GM21515 (cell line): ENCODE data around the gene PRKG2.

Experiments used
- ATAC-seq: cut with Tn5 transposase; IDR thresholded peaks from one replicate; pipeline ENCODE4 v1.9.1; 2021; ENCODE audit not compliant: unreplicated experiment

Gene PRKG2

DNA sequence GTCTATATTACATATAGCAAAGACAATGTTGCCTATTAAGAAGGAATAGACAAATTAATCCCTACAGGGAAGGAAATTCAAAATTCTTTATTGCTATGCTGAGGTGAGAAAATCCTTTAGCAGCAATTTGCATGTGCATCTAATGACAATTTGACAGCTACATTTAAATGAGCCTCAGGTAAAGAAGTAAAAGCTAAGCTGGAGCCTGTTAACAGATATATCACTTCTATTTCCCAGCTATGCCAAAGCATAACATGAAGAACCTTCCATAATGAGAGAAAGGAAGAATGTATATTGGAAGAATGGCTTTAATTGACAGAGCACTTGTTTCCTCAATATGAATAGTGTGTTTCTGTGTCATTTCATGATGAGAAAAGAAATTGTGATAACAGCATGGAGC is 112.9 kb downstream of the PRKG2 start:
- no peak for ATAC-seq

DNA sequence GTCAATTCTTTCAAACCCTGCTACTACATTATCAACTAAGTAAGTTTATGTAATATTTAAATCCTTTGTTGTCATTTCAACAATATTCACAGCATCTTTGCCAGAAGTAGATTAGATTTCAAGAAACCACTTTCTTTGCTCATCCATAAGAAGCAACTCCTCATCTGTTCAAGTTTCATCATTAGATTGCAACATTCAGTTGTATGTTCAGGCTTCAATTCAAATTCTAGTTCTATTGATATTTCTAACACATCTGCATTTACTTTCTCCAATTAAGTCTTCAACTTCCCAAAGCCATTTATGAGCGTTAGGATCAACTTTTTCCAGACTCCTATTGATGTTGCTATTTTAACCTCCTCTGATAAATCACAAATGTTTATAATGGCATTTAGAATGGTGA is 118.5 kb downstream of the PRKG2 start:
- ATAC-seq, result no peak

DNA sequence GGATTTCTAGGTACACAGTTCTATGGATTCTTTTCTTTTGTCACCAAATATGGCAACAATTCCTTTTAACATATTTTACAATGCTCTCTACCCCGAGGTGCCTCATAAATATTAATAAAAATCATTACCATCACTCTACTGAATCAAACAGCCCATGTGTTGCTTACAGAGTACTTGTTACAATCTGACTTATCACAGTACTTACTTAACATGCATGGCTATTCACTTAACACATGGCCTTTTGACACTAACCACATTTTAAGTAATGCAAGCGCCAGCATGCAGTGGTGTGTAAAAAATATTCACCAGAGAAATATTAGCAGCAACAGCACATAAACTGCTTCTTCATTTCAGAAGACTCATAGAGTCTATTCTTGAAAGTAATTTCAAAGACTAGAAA is 119.6 kb downstream of the PRKG2 start:
- ATAC-seq, result no peak

DNA sequence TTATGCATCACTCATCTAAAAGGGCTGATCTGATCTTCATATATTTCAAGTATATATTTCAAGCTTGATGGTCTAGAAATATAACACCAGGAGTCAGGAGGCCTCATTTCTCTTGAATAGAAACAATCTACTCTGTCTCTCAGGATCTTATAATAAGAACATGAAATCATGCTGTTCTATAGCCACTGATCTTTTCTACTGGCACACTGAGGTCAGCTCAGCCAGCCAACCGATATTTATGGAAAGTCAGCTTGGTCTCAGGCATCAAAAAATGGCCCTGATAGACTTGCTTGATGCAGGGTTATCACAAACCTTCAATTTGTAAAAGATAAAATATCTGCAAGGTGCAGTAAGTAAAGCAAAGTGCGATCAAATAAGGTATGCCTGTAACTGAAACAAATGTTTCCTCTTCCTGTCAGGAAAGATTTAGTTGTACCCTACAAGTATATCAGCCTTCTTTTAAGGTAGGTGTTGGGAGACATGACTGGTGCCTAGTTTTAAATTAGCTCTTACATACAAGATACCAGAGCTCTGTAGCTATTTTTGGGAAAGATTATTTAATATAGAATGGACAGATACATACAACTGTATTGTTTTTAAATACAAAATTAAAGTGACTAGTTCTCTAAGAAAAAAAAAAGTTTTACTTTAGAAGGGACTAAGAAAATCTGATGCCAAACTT is 121.2 kb downstream of the PRKG2 start:
- ATAC-seq, result no peak

DNA sequence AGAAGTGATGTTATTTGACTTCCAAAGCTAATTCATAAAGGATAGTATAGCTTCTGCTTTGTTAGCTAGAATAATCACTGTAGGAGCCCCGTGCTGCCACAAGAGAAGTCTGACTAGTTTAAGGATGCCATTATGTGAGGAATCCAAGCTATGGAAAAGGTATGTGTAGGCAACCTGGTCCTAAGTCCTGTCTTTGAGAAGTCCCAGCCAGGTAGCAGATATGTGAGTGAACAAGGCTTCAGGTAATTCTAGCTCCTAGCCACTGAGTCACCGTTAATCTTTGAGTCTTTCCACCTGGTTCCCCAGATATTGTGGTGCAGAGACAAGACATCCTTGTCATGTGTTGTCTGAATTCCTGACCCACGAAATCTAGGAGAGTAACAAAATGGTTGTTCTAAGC is 129.0 kb downstream of the PRKG2 start:
- no peak for ATAC-seq

DNA sequence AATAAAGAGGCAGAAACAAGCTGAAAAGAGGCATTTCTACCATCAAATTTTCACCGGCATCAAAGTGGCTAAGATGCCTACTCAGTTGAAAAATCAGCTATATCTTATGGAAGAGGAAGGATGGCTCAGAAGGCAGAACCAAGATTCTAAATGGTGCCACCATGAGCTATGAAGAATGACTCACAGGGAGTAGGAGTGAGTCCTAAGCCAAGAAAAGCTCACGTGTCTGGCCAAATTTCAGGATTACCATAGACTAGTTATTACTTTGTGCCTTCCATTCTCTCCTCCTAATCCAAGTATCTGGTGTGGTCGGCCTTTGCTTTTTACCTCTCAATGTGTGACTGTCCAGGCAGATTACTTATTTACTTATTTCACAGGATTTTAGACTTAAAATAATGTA is 129.7 kb downstream of the PRKG2 start:
- ATAC-seq, result no peak

DNA sequence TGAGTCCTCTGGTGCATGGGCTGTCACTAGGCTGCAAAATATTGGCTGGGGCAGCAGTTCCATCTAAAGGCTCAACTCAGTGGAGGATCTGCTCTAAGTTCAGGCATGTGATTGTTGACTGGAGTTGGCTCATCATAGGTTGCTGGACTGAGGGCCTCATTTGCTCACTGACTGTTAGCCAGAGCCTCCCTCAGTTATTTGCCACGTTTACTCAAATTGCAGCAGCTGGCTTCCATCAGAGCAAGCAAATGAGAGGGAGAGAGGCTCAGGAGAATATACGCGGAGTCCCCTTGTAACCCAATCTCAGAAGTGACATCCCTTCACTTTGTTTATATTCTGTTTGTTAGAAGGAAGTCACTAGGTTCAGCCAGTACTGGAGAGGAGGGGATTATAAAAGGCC is 130.4 kb downstream of the PRKG2 start:
- no peak for ATAC-seq

DNA sequence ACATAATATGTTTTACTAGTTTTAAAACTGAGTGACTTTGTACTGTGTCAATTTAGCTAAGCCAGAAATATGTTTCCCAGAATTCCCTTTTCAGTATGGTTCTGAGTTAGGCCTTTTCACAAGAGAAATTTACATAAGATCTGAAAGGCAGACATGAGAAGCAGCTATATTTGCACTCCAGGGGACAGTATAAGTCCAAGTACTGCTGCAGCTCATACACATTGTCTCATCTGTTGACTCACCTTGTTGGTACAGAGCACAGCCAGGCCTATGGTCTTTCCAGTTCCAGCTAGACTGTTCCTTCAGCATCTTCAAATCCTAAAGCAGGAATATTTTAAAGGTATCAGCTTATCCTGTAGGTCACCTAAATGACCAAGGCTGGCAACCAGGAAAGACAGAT is 131.0 kb downstream of the PRKG2 start:
- ATAC-seq, result no peak

DNA sequence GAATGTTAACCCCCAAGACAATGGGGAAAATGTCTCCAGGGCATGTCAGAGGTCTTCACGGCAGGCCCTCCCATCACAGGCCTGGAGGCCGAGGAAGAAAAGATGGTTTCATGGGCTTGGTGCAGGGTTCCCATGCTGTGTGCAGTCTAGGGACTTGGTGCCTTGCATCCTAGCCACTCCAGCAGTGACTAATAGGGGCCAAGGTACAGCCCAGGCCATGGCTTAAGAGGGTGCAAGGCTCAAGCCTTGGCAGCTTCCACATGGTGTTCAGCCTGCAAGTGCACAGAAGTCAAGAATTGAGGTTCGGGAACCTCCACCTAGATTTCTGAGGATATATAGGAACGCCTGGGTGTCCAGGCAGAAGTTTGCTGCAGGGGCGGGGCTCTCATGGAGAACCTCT is 133.9 kb downstream of the PRKG2 start:
- no peak for ATAC-seq

DNA sequence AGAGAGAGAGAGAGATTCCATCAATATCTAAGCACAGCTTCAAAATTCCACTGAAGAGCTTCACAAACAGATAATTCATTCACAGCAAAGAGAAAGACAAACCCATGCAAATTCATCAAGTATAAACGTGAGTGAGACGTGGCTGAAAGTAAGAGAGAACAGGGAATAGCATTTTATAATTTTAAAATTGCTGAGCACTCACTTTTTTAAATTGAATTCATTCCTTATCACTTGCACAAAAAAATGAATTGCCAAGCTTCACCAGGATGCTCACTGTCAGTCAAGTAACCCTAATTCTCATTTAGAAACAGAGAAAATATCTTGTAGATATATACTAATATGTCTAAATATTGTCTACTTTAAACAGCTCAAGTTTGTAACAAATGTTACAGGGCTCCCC is 144.0 kb downstream of the PRKG2 start:
- ATAC-seq, result no peak

DNA sequence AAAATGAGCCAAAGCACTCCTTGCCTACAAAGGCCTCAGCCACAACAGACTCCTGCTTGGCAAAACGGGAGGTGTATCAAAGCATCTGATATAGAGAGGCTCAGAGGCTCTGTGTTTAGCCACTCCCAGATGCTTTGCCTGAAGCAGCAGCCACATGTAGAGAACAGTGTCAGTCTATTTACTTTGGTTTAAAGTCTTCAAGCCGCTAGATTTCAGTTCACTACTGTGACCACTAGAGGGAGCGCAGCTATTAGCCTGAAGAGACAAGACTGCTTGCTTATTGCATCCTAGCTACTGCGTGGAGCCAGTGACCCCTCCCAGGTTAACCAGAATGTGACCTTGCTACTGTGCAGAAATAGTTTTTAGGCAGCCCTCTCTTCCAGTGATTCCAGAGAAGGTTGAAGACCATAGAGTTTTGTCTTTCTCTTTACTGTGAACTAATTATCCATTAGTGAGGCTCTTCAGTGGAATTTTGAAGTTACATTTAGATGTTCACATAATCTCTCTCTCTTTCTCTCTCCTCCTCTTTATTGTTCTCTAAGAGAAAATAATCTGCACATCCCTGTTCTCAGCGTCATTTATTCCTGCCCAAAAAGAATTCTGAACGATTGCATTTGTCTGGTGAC is 145.2 kb downstream of the PRKG2 start:
- peak; percentile 99 for ATAC-seq

DNA sequence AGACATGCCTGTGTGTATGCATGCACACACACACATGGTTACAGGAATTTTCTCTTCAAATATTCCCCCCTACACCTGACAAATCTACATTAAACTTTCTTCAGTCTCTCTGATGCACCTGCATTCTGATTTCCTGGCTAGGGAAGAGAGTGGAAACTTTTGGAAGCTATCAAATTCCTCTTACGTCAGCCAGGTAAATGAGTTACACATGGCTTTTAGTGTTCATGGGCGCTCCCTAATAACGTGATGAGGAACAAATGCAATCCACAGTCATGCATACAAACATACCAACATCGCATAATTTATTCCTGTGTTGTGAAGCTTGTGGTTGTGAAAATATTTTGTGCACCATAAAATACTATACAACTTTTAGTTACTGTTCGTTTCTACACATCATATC is 149.6 kb downstream of the PRKG2 start:
- no peak for ATAC-seq

DNA sequence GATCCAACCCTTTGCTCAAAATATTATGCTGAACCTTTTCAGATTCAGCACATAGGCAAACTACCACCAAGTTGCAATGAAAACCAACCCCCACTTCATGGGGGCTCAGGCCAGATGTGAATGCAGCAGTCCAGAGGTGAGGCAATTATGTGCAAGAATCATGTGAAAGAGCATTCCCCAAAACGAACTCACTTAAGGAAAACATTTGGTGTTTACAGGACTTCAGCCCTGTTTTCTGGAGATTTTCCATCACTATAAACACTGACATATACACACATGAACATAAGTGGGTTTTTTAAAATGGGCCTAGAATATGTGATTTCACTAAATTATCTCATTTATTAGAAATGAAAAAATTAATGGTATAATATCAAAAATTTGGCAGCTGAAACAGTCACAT is 153.0 kb downstream of the PRKG2 start:
- ATAC-seq, result no peak

DNA sequence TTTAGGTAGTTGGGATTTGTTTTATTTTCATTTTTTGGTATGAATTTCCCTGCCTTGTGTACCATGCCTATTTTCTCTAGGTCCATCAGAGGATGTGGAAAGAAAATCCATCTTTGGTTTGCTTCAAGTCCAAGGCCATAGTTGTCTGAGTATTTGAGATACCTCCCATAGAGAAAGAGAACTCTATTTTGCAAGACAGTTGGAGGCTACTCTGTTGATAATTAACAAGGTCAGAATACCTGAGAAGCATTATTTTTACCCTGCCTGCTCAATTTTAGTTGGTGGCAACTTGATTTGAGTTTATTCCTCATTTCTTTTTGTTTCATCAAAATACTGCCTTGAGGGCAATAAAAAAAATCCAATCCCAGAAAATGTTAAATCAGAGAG is 153.7 kb downstream of the PRKG2 start:
- ATAC-seq, result no peak

DNA sequence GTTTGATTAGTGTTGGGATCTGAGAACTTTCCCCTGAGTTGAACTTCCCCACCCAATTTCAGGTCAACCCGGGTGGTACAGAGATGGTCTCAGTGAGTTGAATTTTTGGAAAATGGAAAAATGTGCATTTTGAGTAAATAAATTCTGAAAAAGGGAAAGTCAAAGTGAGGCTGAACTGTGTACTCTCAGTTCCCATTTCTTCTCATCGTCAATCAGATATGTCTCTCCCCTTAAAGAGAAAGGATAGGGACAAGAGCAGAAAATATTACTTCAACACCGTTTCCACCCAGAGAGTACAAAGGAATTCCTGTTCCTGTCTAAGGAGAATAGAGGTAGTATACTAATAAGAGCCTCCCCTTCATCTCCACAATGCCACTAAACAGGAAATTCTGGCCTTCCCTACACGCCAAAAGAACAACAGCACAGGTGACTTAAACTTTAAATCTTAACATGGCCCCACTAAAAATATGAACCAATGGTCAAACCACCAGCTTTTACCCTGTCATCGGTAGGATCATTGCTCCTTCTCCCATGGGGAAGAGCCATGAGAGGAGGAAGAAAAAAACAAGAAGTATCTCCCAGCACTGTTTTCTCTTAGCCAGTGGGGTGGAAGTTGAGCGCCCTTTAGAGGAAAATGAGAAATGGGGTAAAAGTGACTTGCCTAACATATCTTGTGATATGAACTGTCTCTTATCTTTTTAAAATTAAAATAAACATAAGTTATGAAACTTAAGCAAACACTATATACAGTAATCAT is 154.3 kb downstream of the PRKG2 start:
- no peak for ATAC-seq

DNA sequence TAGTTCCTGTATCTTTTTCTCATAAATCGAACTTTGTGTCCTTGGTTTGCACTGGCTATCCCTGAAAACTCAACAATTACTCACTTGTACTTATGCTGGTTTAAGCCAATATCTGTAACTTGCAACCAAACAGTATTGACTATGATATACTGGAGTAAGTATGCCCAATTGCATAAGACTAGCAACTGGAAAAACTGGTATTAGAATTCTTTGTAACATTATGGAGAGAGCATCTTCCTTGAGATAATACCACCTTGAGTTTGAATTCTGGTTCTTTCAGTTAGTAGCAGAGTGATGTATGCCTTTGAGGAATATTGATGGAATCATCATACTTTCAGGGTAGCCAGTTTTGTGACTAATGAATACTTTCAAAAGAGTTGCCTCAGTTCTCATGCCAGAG is 156.4 kb downstream of the PRKG2 start:
- ATAC-seq, result no peak

DNA sequence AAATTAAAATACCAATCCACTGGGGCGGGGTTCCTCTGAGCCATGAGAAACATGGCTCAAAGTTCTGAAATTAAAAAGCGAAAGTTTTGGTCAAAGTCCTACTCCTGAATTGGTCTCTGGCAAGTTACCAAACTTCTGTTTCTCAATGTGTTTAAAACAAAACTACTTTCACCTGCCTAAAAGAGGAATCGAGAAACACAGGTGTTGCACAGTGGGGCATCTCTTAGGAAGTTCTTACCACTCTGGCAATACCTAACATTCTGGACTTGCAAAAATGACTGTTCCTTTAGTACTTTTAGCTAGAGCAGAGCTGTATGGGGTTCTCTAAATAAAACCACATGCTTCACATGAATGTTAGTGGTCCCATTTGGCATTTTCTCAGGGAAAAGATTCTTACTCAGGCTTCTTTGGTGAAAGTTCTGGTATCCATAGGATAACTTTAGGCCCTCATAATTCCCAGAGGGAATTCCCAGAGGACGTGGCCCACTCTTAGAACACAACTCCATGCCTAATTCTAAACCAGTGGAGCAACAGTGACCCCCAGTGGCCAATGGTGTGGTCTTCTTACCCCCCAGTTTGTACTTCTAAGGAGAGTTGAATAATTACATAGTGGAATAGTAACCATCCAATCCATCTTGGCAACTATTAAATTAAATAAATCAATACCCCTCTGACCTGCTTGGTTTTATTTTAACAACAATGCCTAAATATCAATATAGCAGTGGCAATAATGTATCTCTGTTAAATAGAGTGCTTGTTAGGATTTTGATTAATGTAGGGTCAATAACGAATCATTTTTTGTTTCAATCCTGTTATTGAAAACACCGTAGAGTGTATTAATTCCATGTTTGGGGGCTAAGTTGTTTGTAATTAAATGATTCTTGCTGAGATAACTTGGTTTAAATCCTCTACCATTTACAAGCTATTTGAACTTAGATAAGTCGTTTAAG is 162.6 kb downstream of the PRKG2 start:
- ATAC-seq, result peak; percentile 99

DNA sequence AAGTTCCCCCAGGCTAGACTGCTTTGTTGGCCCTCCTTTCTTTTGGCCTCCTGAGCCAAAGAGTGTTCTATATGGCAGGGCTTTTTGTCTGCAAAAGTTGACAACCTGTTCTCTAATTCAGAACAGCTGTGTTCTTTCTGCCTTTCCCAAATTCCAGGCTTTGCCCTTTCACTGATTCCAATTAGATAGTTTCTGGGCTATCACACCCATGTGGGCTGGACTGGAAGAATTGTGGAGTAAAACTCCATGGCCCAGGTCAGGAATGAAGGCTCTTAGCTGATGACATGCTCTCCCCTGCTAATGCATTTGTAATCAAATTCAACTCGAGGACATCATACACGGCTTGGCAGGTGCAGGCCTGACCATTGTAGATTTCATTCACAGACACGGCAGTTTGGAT is 165.1 kb downstream of the PRKG2 start:
- ATAC-seq, result no peak

DNA sequence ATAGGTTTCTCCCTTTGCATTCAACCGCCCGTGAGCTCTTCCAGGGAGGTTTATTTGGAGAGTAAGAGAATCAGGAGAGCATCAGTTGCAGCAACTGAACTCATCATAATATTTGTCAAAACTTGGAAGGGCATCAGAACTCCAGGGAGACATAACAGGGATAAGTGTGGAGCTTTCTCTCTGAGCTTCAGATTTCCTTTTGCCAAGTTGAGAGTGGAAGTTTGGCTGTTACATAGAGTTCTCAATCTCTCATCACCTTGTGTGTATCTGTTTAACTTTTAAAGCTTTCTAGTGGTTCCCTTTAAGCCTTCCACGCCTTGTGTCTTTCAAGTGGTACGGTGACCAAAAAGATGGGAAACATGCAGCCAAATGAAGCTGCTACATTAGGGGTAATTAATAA is 165.7 kb downstream of the PRKG2 start:
- ATAC-seq, result no peak

DNA sequence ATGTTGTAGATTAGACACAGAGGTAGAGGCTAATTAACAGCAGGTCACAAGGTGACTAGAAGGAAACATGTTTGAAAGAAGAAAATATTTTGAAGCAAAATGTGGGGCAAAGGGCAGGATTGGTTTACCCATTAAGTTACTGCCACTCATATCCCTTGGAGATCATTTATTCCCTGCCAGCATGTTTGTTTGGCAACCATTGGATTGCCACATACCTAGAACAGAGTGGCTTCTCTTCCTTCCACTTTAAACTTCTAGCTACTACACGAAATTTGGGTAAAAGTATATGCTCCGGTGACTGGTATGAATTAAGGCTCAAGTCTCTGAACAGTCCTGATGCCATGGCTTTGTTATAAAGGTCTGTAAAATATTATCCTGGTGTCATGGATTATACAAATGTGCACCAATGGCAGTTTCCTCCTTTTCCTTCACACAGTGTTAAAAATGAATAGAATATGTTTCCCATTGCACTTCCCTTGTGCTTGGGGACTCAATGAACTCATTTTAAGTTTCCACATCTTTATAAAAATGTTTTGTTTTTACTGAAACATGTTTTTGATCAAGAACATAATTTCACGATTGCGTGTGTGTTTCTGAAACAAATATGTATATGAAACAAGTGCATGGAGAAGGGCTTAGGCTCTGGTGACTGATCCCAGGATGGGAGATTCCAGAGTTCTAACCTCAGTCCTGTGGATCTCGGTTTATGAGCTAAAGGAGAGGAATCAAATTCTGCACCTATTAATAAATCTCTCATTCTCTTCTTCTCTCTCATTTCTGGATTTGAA is 172.2 kb downstream of the PRKG2 start:
- ATAC-seq, result no peak
